Choroid plexus epithelial cell (primary cell): Measurements from ENCODE around the gene SPECC1L.
A peak's percentile ranks its signal among the peaks of the same experiment; 100 is the strongest.
"Not testable (repeated sequence)": the region's sequence is repeated elsewhere in the genome, so short reads cannot be mapped to it uniquely, and the experiment has no call there.

ENCODE experiments used
- DNase-seq: peaks from one replicate; pipeline ENCODE4 v3.0.0-alpha.2; 2010; ENCODE audit warnings: low read depth
- H3K4me3 ChIP-seq: 2 replicates; pipeline ENCODE4 v1.5.1; 2011; ENCODE audit warnings: low read depth, mild to moderate bottlenecking, control low read depth, low read length, moderate library complexity
- CTCF ChIP-seq: conservative IDR thresholded peaks from 2 replicates; pipeline ENCODE4 v1.5.1; 2011; ENCODE audit warnings: low read depth, mild to moderate bottlenecking, control low read depth, inconsistent platforms, low read length, moderate library complexity

The SPECC1L gene

DNA sequence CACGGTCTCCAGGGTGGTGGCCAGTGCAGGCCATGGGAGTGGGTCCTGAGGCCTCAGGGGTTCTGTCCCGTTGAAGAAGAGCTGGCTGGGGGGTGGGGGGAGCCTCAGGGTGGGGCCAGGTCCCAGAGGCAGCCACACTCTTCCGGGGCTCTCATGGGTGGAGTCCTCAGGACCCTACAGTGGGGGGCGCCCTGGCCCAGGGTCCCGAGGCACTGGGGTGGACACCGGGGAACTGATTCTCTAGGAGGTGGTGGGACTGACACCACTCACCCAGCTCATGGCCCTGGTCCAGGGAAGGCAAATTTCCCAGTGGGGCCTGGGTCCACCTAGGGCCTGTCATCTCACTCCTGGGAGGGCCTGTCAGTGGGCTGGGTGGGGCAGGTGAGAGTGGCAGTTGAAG lies 38.5 kb upstream of the SPECC1L start:
- TF ChIP-seq CTCF, result no peak

GRCh38 chr22:24232725-24233124 lies 37.9 kb upstream of the SPECC1L start:
- H3K4me3 ChIP-seq, result no peak overlapping the region
- no peak for TF ChIP-seq CTCF
- no peak for DNase-seq

More for the DNA sequence above, 38.5 kb upstream of the SPECC1L start:
- H3K4me3 ChIP-seq, result no peak overlapping the region
- no peak for DNase-seq

- no peak for TF ChIP-seq CTCF
- DNase-seq, result no peak
- H3K4me3 ChIP-seq, result no peak overlapping the region
These were observed 37.4 kb upstream of the SPECC1L start for GRCh38 chr22:24233235-24233634.

- no peak for DNase-seq
- no peak for TF ChIP-seq CTCF
- H3K4me3 ChIP-seq, result no peak overlapping the region
These were observed 36.8 kb upstream of the SPECC1L start for GRCh38 chr22:24233816-24234215.

GRCh38 chr22:24235315-24235714 lies 35.3 kb upstream of the SPECC1L start:
- TF ChIP-seq CTCF, result no peak
- H3K4me3 ChIP-seq, result no peak overlapping the region
- no peak for DNase-seq

GRCh38 chr22:24236656-24237055 lies 34.0 kb upstream of the SPECC1L start:
- no peak for DNase-seq
- H3K4me3 ChIP-seq, result no peak overlapping the region
- TF ChIP-seq CTCF, result no peak

DNA sequence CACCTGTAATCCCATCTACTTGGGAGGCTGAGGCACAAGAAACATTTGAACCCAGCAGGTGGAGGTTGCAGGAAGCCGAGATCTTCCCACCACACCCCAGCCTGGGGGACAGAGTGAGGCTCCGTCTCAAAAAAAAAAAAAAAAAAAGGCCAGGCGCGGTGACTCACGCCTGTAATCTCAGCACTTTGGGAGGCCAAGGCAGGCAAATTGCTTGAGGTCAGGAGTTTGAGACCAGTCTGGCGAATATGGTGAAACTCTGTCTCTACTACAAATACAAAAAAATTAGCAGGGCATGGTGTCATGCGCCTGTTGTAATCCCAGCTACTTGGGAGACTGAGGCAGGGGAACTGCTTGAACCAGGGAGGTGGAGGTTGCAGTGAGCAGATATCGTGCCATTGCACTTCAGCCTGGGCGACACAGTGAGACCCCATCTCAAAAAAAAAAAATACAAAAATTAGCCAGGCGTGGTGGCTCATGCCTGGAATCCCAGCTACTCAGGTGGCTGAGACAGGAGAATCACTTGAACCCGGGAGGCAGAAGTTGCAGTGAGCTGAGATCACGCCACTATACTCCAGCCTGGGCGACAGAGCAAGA lies 32.4 kb upstream of the SPECC1L start:
- peak; percentile 68 for DNase-seq
- not testable (repeated sequence) for H3K4me3 ChIP-seq

DNA sequence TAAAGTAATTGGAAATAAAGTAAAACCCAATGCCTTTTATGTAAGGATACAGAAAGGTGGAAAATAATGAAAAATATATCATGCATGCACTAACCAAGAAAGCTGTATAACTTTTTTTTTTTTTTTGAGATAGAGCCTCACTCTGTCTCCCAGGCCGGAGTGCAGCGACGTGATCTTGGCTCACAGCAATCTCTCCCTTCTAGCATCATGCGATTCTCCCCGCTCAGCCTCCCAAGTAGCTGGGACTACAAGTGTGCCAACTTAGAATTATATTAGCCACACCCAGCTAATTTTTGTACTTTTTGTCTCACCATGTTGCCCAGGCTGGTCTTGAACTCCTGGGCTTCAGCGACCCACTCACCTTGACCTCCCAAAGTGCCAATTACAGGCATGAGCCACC lies 30.2 kb upstream of the SPECC1L start:
- DNase-seq, result no peak
- H3K4me3 ChIP-seq, result no peak overlapping the region
- TF ChIP-seq CTCF, result no peak

- DNase-seq, H3K4me3 ChIP-seq: not testable (repeated sequence)
These were observed 29.5 kb upstream of the SPECC1L start for GRCh38 chr22:24240985-24241692.

DNA sequence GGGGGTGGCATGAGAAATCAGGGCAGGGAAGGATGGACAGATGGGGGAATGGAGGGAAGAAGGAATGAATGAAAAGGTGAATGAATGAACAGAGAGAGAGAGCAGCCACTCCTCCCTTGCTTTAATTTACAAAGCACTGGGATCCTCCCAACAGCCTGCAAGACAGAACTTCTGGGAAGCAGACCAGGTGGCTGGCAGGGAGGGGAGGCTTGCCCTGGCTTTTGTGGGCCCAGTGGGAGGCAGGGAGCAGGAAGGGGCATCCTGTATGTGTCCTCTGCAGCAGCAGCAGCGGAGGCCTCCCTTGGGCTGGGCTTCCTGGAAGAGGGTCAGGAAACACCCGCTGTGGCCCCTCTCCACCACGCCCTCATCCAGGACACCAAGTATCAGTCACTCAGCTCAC lies 27.2 kb upstream of the SPECC1L start:
- peak; percentile 67 for DNase-seq
- H3K4me3 ChIP-seq, result peak overlapping the region; percentile 75
